ENCODE measurements around the gene CNTLN. TPM values are rescaled to one million over a fixed set of nuclear protein-coding genes. Genes with fewer than 3 reads are reported as not detected.

Gene CNTLN
- total RNA-seq, 1 donor from 2014 or later, result 16.7 TPM

DNA sequence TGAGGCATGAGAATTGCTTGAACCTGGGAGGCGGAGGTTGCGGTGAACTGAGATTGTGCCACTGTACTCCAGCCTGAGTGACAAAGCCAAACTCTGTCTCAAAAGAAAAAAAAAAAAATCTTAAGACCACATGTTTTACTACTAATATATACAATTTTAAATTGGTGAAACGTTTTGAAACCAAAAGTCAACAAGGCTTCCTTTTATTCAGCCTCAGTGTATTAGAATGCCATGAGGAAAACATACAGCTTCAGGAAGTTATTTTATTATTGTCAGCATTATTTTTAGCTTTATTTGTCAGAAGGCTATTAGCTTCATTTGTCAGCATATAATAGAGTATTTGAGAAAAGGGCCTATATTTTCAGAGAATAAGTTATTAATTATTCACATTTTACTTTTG is 280.1 kb downstream of the CNTLN start:
- Mint-ChIP-seq H3K4me1 (peaks cover 10% of the 10 kb centered on the region), H3K9me3 (peaks cover 2% of the 10 kb centered on the region), H3K27ac (ENCODE audit: unreplicated experiment) (no peak overlapping the region), H3K27me3 (ENCODE audit: low read depth) (no peaks in the 10 kb centered on the region), H3K36me3 (ENCODE audit: low read depth) (peaks cover 20% of the 10 kb centered on the region), H3K4me3 (no peak overlapping the region)
- no peak for DNase-seq (ENCODE audit: low read depth, low spot score)
- TF ChIP-seq CTCF (conservative IDR thresholded peaks at IDR 0.05), result no peak

DNA sequence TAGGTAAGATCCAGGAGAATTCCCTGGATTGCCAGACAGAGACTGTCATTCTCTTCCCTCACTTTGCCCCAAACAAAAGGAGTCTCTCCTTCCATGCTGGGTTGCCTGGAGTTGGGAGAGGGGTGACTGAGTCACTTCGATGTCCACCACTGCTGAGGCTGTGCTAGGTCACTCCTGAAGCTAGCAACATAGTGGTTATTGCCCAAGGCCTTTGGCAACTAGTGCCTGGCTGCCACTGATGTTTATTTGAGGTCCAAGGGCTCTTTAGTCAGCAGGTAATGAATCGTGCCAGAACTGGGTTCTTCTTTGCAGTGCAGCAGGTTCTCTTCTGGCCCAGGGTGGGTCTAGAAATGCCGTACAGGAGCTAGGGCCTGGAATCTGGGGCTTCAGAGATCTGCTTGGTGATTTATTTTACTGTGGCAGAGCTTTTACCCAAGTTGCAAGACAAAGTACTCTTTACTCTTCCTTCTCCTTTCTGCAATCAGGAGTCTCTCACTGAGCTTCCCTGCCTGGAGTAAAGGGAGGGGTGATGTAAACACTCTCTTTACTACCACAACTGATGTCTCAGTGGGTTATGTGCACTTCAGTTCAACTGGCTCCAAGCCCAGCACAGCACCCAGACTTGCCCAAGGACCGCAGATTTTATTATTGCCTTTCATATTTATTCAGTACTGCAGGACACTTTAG is 288.3 kb downstream of the CNTLN start:
- Mint-ChIP-seq H3K9me3 (no peaks in the 10 kb centered on the region), H3K27me3 (ENCODE audit: low read depth) (no peaks in the 10 kb centered on the region), H3K27ac (ENCODE audit: unreplicated experiment) (no peak overlapping the region), H3K36me3 (ENCODE audit: low read depth) (peaks cover 4% of the 10 kb centered on the region), H3K4me1 (no peaks in the 10 kb centered on the region), H3K4me3 (no peak overlapping the region)
- TF ChIP-seq CTCF (conservative IDR thresholded peaks at IDR 0.05), result no peak
- DNase-seq (ENCODE audit: low read depth, low spot score), result no peak

DNA sequence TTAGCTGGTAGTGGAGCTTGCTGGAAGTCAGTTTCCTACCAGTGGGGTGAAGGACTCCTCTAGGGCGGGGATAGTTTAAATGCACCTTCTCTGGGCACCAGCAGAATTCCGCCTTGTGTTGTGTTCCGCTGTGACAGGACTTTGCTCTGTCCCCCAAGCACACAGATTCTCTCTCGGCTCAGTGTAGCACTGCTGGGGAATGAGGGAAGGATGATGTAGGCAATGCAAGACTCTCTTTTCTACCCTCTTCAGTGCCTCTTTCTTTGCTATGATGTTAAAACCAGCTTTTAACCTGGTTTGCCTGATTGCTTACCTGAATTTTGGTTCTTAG is 288.8 kb downstream of the CNTLN start:
- Mint-ChIP-seq H3K4me3 (no peak overlapping the region), H3K27me3 (ENCODE audit: low read depth) (no peaks in the 10 kb centered on the region), H3K36me3 (ENCODE audit: low read depth) (peaks cover 4% of the 10 kb centered on the region), H3K27ac (ENCODE audit: unreplicated experiment) (no peak overlapping the region), H3K4me1 (no peaks in the 10 kb centered on the region), H3K9me3 (no peaks in the 10 kb centered on the region)
- TF ChIP-seq CTCF (conservative IDR thresholded peaks at IDR 0.05), result no peak
- no peak for DNase-seq (ENCODE audit: low read depth, low spot score)

DNA sequence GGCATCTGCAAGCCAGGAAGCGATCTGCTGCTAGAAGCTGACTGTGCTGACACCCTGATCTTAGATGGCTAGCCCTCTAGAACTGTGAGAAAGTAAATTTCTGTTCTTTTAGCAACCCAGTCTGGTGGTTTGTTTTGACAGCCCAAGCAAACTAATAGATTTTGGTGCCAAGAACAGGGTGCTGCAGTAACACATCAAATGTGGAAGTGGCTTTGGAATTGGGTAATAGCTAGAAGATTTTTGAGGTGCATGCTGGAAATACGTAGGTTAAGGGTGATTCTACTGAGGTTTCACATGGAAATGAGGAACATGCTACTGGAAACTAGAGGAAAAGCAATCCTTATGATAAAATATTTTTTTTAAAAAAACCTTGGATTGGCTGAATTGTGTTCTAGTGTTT is 290.5 kb downstream of the CNTLN start:
- no peak for DNase-seq (ENCODE audit: low read depth, low spot score)
- TF ChIP-seq CTCF (conservative IDR thresholded peaks at IDR 0.05), result no peak

GRCh38 chr9:17433526-17433925 is 298.7 kb downstream of the CNTLN start:
- H3K4me1 Mint-ChIP-seq, result no peaks in the 10 kb centered on the region
- no peak for DNase-seq (ENCODE audit: low read depth, low spot score)
- H3K27me3 Mint-ChIP-seq (ENCODE audit: low read depth), result no peaks in the 10 kb centered on the region
- H3K4me3 Mint-ChIP-seq, result no peak overlapping the region
- no peak for TF ChIP-seq CTCF (conservative IDR thresholded peaks at IDR 0.05)
- H3K36me3 Mint-ChIP-seq (ENCODE audit: low read depth), result peaks cover 31% of the 10 kb centered on the region
- H3K9me3 Mint-ChIP-seq, result peaks cover 6% of the 10 kb centered on the region
- H3K27ac Mint-ChIP-seq (ENCODE audit: unreplicated experiment), result no peak overlapping the region

More for the DNA sequence above, 290.5 kb downstream of the CNTLN start:
- Mint-ChIP-seq H3K27me3 (ENCODE audit: low read depth) (no peaks in the 10 kb centered on the region), H3K36me3 (ENCODE audit: low read depth) (peaks cover 5% of the 10 kb centered on the region), H3K9me3 (peaks cover under 1% of the 10 kb centered on the region), H3K4me3 (no peak overlapping the region), H3K4me1 (no peaks in the 10 kb centered on the region), H3K27ac (ENCODE audit: unreplicated experiment) (no peak overlapping the region)

Measured in neural crest cell (in vitro differentiated cells).